HepG2 (cell line): ENCODE measurements around the gene FEV. TPM values are rescaled to one million over a fixed set of nuclear protein-coding genes. Genes with fewer than 3 reads are reported as not detected.

Experiments
- ADNP ChIP-seq: sonication (generic); formaldehyde crosslinking; IDR thresholded peaks from 2 replicates; pipeline ENCODE4 v1.4.0; 2020; ENCODE audit warnings: missing genetic modification reagents
- CEBPG ChIP-seq: IDR thresholded peaks from 2 replicates; pipeline ENCODE4 v1.6.1; 2016
- GPN1 ChIP-seq: sonication (generic); formaldehyde crosslinking; IDR thresholded peaks from 2 replicates; pipeline ENCODE4 v1.5.1; 2020; ENCODE audit warnings: missing genetic modification reagents, borderline replicate concordance
- MBNL3 ChIP-seq: fragments of 250-450 bp; sonication (Bioruptor Pico); conservative IDR thresholded peaks from 2 replicates; pipeline ENCODE4 v1.8.0; 2022; ENCODE audit warnings: mild to moderate bottlenecking, inconsistent platforms
- PTBP1 ChIP-seq: fragments of 200-400 bp; formaldehyde crosslinking; IDR thresholded peaks from 2 replicates; pipeline ENCODE4 v1.6.1; 2018; ENCODE audit warnings: low read length, low read depth; ENCODE audit not compliant: poor library complexity, severe bottlenecking
- RFXAP ChIP-seq: sonication (generic); formaldehyde crosslinking; IDR thresholded peaks from 2 replicates; pipeline ENCODE4 v1.4.0; 2020; ENCODE audit warnings: missing genetic modification reagents, borderline replicate concordance
- SIX4 ChIP-seq: sonication (generic); formaldehyde crosslinking; IDR thresholded peaks from 2 replicates; pipeline ENCODE4 v1.4.0; 2020; ENCODE audit warnings: missing genetic modification reagents
- ZBTB33 ChIP-seq: sonication (generic); formaldehyde crosslinking; IDR thresholded peaks from 2 replicates; pipeline ENCODE4 v1.4.0; 2020; ENCODE audit warnings: missing genetic modification reagents
- ZNF10 ChIP-seq: sonication (generic); formaldehyde crosslinking; IDR thresholded peaks from 2 replicates; pipeline ENCODE4 v1.4.0; 2020; ENCODE audit warnings: mild to moderate bottlenecking, low read depth, missing genetic modification reagents, borderline replicate concordance
- ZNF12 ChIP-seq: sonication (generic); formaldehyde crosslinking; IDR thresholded peaks from 2 replicates; pipeline ENCODE4 v1.5.0; 2020; ENCODE audit warnings: missing genetic modification reagents
- ZNF563 ChIP-seq: sonication (generic); formaldehyde crosslinking; IDR thresholded peaks from 2 replicates; pipeline ENCODE4 v1.8.0; 2022; ENCODE audit warnings: mild to moderate bottlenecking, moderate library complexity, missing genetic modification reagents
- ZNF713 ChIP-seq: sonication (generic); formaldehyde crosslinking; IDR thresholded peaks from 2 replicates; pipeline ENCODE4 v1.4.0; 2020; ENCODE audit warnings: mild to moderate bottlenecking, missing genetic modification reagents
- polyA plus RNA-seq, 8 experiments: library from polyadenylated mRNA; depleted of rRNA in 3 of 8; stranded (reverse) in 7 of 8; unstranded in 1 of 8; fragments of >200 nt; fragmentation: Illumina TruSeq in 4 of 8; extraction: Trizol in 4 of 8; gene quantifications; 2 replicates each; pipeline versions ENCODE4 v1.2.1 to v1.2.3, GENCODE V29; 2011 to 2016; ENCODE audit warnings: low read depth in 4 of 8, missing spikeins in 1 of 8, mixed read lengths in 1 of 8; ENCODE audit not compliant: insufficient read depth in 1 of 8
- total RNA-seq, 5 experiments: library from RNA; depleted of rRNA; stranded (reverse); fragments of >200 nt; fragmentation: Illumina TruSeq; extraction: Trizol; gene quantifications; 2 replicates each; pipeline ENCODE4 v1.2.3, GENCODE V29; 2016; ENCODE audit warnings: low read depth in 1 of 5
- TF ChIP-seq, protein P1 (sequence below): sonication (generic); formaldehyde crosslinking; conservative IDR thresholded peaks from 2 replicates; pipeline ENCODE4 v1.4.0; 2020; ENCODE audit warnings: missing genetic modification reagents
- TF ChIP-seq, protein P2 (sequence below): sonication (generic); formaldehyde crosslinking; IDR thresholded peaks from 2 replicates; pipeline ENCODE4 v1.5.0; 2020; ENCODE audit warnings: mild to moderate bottlenecking, missing genetic modification reagents
- TF ChIP-seq, protein P3 (sequence below): sonication (generic); formaldehyde crosslinking; IDR thresholded peaks from 2 replicates; pipeline ENCODE4 v1.5.0; 2020; ENCODE audit warnings: missing genetic modification reagents

Gene FEV
- total and polyA plus RNA-seq, 2 of the 13 experiments (the other 11 are each of a cell fraction or from before 2014, with no cell fraction given) = not detected

- TF ChIP-seq ZBTB33 (CRISPR knock-in tag) (no peak), RFXAP (CRISPR knock-in tag) (peak; percentile 52; the same call in 1 of the 2 replicates), ZNF563 (CRISPR knock-in tag) (peak; percentile 57), PTBP1 (no peak), MBNL3 (no peak), ZNF10 (CRISPR knock-in tag) (no peak), SIX4 (CRISPR knock-in tag) (no peak), GPN1 (no peak), CEBPG (CRISPR knock-in tag) (peak; percentile 16; the same call in 1 of the 2 replicates), ZNF713 (CRISPR knock-in tag) (no peak), ZNF12 (CRISPR knock-in tag) (peak; percentile 88), ADNP (CRISPR knock-in tag) (no peak)
- TF ChIP-seq, protein P1, sequence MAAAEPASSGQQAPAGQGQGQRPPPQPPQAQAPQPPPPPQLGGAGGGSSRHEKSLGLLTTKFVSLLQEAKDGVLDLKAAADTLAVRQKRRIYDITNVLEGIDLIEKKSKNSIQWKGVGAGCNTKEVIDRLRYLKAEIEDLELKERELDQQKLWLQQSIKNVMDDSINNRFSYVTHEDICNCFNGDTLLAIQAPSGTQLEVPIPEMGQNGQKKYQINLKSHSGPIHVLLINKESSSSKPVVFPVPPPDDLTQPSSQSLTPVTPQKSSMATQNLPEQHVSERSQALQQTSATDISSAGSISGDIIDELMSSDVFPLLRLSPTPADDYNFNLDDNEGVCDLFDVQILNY (CRISPR knock-in tag) = no peak
- TF ChIP-seq, protein P2, sequence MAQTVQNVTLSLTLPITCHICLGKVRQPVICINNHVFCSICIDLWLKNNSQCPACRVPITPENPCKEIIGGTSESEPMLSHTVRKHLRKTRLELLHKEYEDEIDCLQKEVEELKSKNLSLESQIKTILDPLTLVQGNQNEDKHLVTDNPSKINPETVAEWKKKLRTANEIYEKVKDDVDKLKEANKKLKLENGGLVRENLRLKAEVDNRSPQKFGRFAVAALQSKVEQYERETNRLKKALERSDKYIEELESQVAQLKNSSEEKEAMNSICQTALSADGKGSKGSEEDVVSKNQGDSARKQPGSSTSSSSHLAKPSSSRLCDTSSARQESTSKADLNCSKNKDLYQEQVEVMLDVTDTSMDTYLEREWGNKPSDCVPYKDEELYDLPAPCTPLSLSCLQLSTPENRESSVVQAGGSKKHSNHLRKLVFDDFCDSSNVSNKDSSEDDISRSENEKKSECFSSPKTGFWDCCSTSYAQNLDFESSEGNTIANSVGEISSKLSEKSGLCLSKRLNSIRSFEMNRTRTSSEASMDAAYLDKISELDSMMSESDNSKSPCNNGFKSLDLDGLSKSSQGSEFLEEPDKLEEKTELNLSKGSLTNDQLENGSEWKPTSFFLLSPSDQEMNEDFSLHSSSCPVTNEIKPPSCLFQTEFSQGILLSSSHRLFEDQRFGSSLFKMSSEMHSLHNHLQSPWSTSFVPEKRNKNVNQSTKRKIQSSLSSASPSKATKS (CRISPR knock-in tag) = no peak
- TF ChIP-seq, protein P3, sequence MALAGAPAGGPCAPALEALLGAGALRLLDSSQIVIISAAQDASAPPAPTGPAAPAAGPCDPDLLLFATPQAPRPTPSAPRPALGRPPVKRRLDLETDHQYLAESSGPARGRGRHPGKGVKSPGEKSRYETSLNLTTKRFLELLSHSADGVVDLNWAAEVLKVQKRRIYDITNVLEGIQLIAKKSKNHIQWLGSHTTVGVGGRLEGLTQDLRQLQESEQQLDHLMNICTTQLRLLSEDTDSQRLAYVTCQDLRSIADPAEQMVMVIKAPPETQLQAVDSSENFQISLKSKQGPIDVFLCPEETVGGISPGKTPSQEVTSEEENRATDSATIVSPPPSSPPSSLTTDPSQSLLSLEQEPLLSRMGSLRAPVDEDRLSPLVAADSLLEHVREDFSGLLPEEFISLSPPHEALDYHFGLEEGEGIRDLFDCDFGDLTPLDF (CRISPR knock-in tag) = no peak
Measured at GRCh38 chr2:219001577-219002394, 16.8 kb upstream of the FEV start (continued).
